Caco-2 (cell line): Measurements from ENCODE around the gene NAV1. TPM values are rescaled to one million over a fixed set of nuclear protein-coding genes. Genes with fewer than 3 reads are reported as not detected.
"Not testable (repeated sequence)": the region's sequence is repeated elsewhere in the genome, so short reads cannot be mapped to it uniquely, and the experiment has no call there.

Experiments
- BruUV-seq: library from RNA; stranded (reverse); fragments of 400-500 nt; replicated peaks from 2 replicates; lab custom pipeline; 2021; lab: Mats Ljungman, UMichigan
- CTCF ChIA-PET: fragments of 300-600 bp; sonication (Branson Sonifier 250); formaldehyde crosslinking; loops from one replicate; lab custom pipeline; 2022; ENCODE audit warnings: antibody characterized with exemption; lab: Charles Lee
- POLR2A ChIA-PET: fragments of 300-600 bp; sonication (Branson Sonifier 250); formaldehyde crosslinking; loops from one replicate; lab custom pipeline; 2022; ENCODE audit warnings: antibody characterized with exemption; lab: Charles Lee
- DNase-seq, 2 experiments: peaks; one replicate each; pipeline versions ENCODE4 v3.0.0 to v3.0.0-alpha.2; 2020 to 2022
- H3K27me3 ChIP-seq: replicated peaks from 2 replicates; pipeline ENCODE4 v1.6.0; 2011; ENCODE audit warnings: low read length; ENCODE audit not compliant: control insufficient read depth, insufficient read depth
- H3K36me3 ChIP-seq: 2 replicates; pipeline ENCODE4 v1.5.1; 2011; ENCODE audit warnings: low read length; ENCODE audit not compliant: control insufficient read depth, insufficient read depth
- H3K4me1 ChIP-seq: fragments of 250-450 bp; sonication (Bioruptor Pico); 2 replicates; pipeline ENCODE4 v1.5.1; 2020; ENCODE audit warnings: mild to moderate bottlenecking
- H3K4me3 ChIP-seq: 2 replicates; pipeline ENCODE4 v1.5.1; 2011; ENCODE audit warnings: low read depth, mild to moderate bottlenecking, control low read depth, low read length
- H3K9me3 ChIP-seq: fragments of 250-450 bp; sonication (Bioruptor Pico); 2 replicates; pipeline ENCODE4 v1.5.1; 2020; ENCODE audit warnings: mild to moderate bottlenecking, moderate library complexity
- H3K27ac Mint-ChIP-seq: one replicate; pipeline ENCODE4 v1.8.0; 2022; ENCODE audit warnings: mixed read lengths; ENCODE audit not compliant: unreplicated experiment
- H3K27me3 Mint-ChIP-seq: one replicate; pipeline ENCODE4 v1.8.0; 2022; ENCODE audit warnings: mixed read lengths; ENCODE audit not compliant: insufficient read depth, unreplicated experiment
- H3K36me3 Mint-ChIP-seq: one replicate; pipeline ENCODE4 v1.8.0; 2022; ENCODE audit warnings: mild to moderate bottlenecking, mixed read lengths; ENCODE audit not compliant: insufficient read depth, unreplicated experiment
- H3K4me1 Mint-ChIP-seq: one replicate; pipeline ENCODE4 v1.8.0; 2022; ENCODE audit warnings: low read depth, mixed read lengths; ENCODE audit not compliant: unreplicated experiment
- H3K4me3 Mint-ChIP-seq: one replicate; pipeline ENCODE4 v1.8.0; 2022; ENCODE audit warnings: mild to moderate bottlenecking, moderate library complexity, mixed read lengths; ENCODE audit not compliant: unreplicated experiment
- H3K9me3 Mint-ChIP-seq: one replicate; pipeline ENCODE4 v1.8.0; 2022; ENCODE audit warnings: mixed read lengths; ENCODE audit not compliant: unreplicated experiment
- intact Hi-C: fragments of 100-400 bp; cut with micrococcal nuclease; formaldehyde crosslinking; loops from one replicate; pipeline ENCODE4 v1.10.0; 2022; ENCODE audit not compliant: unreplicated experiment
- total RNA-seq: library from RNA; stranded (reverse); gene quantifications from 2 replicates; pipeline ENCODE4 v1.2.3, GENCODE V29; 2022
- TF ChIP-seq, protein P1 (sequence below), 2 experiments: fragments of 200-600 bp in 1 of 2; IDR thresholded peaks; 1 replicate in 1 of 2; 2 replicates in 1 of 2; pipeline versions ENCODE4 v1.5.1 to v1.8.0; 2011 to 2022; ENCODE audit warnings: antibody characterized with exemption in 1 of 2, control low read depth in 1 of 2, inconsistent platforms in 1 of 2, low read depth in 1 of 2, low read length in 1 of 2, mild to moderate bottlenecking in 1 of 2, moderate library complexity in 1 of 2; ENCODE audit not compliant: insufficient read depth in 1 of 2, severe bottlenecking in 1 of 2, unreplicated experiment in 1 of 2

The NAV1 gene
- total RNA-seq, 1 experiment from 2014 or later, result 2.0 TPM

GRCh38 chr1:201544710-201545109 is 5.8 kb downstream of the NAV1 start:
- BruUV-seq, result no TSS peak
- intact Hi-C loops, result no loop called here

DNA sequence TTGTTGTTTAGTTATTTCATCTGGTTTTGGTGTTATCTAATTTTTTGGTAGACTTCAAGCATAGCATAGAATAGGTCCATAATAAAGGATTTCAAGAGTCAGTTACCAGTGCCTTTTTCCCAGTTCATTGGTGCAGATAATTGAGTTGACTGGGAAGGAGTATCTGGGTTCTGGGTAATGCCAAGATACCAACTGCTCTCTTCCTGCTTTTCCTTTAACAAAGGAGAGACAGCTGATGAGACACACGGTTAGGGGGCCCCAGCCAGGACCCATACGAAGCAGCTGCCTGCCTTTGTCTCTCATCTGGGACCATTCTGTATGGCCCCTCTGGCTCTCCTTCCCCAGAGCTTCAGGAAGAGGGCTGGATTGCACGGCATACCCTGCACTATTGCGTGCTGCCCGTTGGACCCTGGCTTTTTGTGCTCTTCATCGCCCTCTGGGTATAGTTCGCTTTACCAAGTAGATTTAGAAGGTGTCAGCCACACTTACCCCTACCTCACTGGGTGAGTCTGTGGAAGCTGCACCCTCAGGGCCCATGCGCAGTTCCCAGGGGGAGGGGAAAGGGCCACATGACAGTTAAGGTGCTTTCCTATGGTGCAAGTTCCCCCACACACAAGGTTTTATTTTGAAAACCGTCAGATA is 7.0 kb downstream of the NAV1 start:
- Histone ChIP-seq H3K4me1 (no peaks in the 10 kb centered on the region), H3K36me3 (no peaks in the 10 kb centered on the region), H3K9me3 (no peaks in the 10 kb centered on the region), H3K27me3 (no peaks in the 10 kb centered on the region; the same call in 1 of the 2 replicates), H3K4me3 (no peak overlapping the region)
- ChIA-PET CTCF (interaction anchor here (0.6 kb wide), 1 partner anchor 34 kb away, joined by 3 read pairs; no protein-coding TSS in a partner anchor), POLR2A (no interaction called here)
- peak in 1 of 2 experiments; percentile 40 for DNase-seq
- H3K27ac Mint-ChIP-seq, result no peak overlapping the region
- no peaks in the 10 kb centered on the region for H3K36me3 Mint-ChIP-seq
- peaks cover 15% of the 10 kb centered on the region for H3K27me3 Mint-ChIP-seq
- no TSS peak for BruUV-seq
- no peaks in the 10 kb centered on the region for H3K9me3 Mint-ChIP-seq
- intact Hi-C loops, result no loop called here
- H3K4me1 Mint-ChIP-seq, result no peaks in the 10 kb centered on the region
- no peak overlapping the region for H3K4me3 Mint-ChIP-seq
- TF ChIP-seq, protein P1, sequence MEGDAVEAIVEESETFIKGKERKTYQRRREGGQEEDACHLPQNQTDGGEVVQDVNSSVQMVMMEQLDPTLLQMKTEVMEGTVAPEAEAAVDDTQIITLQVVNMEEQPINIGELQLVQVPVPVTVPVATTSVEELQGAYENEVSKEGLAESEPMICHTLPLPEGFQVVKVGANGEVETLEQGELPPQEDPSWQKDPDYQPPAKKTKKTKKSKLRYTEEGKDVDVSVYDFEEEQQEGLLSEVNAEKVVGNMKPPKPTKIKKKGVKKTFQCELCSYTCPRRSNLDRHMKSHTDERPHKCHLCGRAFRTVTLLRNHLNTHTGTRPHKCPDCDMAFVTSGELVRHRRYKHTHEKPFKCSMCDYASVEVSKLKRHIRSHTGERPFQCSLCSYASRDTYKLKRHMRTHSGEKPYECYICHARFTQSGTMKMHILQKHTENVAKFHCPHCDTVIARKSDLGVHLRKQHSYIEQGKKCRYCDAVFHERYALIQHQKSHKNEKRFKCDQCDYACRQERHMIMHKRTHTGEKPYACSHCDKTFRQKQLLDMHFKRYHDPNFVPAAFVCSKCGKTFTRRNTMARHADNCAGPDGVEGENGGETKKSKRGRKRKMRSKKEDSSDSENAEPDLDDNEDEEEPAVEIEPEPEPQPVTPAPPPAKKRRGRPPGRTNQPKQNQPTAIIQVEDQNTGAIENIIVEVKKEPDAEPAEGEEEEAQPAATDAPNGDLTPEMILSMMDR (IDR thresholded peaks at IDR 0.05; ENCODE audit: insufficient read depth in 1 of 2, low read depth in 1 of 2, low read length in 1 of 2, severe bottlenecking in 1 of 2, unreplicated experiment in 1 of 2), result peak in 1 of 2 experiments; percentile 13

More at GRCh38 chr1:201544710-201545109, 5.8 kb downstream of the NAV1 start:
- H3K4me3 Mint-ChIP-seq, result no peak overlapping the region
- peaks cover 2% of the 10 kb centered on the region; the same call in 1 of the 2 replicates for H3K27me3 ChIP-seq
- peaks cover 18% of the 10 kb centered on the region for H3K27me3 Mint-ChIP-seq
- H3K27ac Mint-ChIP-seq, result no peak overlapping the region
- no peak for DNase-seq
- no peaks in the 10 kb centered on the region for H3K4me1 Mint-ChIP-seq
- H3K4me1 ChIP-seq, result no peaks in the 10 kb centered on the region; the same call in 1 of the 2 replicates
- ChIA-PET POLR2A (no interaction called here), CTCF (no interaction called here)
- H3K4me3 ChIP-seq, result no peak overlapping the region
- TF ChIP-seq, protein P1 (IDR thresholded peaks at IDR 0.05; ENCODE audit: insufficient read depth in 1 of 2, low read depth in 1 of 2, low read length in 1 of 2, severe bottlenecking in 1 of 2, unreplicated experiment in 1 of 2), result no peak
- no peaks in the 10 kb centered on the region for H3K9me3 ChIP-seq
- no peaks in the 10 kb centered on the region for H3K9me3 Mint-ChIP-seq
- no peaks in the 10 kb centered on the region for H3K36me3 ChIP-seq
- H3K36me3 Mint-ChIP-seq, result no peaks in the 10 kb centered on the region

GRCh38 chr1:201549522-201549921 is 10.6 kb downstream of the NAV1 start:
- H3K4me1 ChIP-seq, H3K36me3 ChIP-seq, H3K4me1 Mint-ChIP-seq, H3K9me3 Mint-ChIP-seq, H3K27me3 ChIP-seq, H3K4me3 Mint-ChIP-seq, DNase-seq, H3K9me3 ChIP-seq, H3K27ac Mint-ChIP-seq, intact Hi-C loops, H3K36me3 Mint-ChIP-seq, H3K4me3 ChIP-seq, POLR2A ChIA-PET, BruUV-seq: not testable (repeated sequence)
- peaks cover 15% of the 10 kb centered on the region for H3K27me3 Mint-ChIP-seq
- CTCF ChIA-PET, result interaction anchor here (0.6 to 0.7 kb wide), 2 partner anchors 37 to 157 kb away, joined by 3 to 5 read pairs; no protein-coding TSS in a partner anchor
